RWPE1 (cell line): Measurements from ENCODE around the gene MMP20.
"Not testable (repeated sequence)": the region's sequence is repeated elsewhere in the genome, so short reads cannot be mapped to it uniquely, and the experiment has no call there.

ENCODE experiments used
- CTCF ChIA-PET: fragments of 350-600 bp; sonication (Branson Sonifier 250); formaldehyde crosslinking; extraction: SDS; loops from one replicate; lab custom pipeline; 2021; lab: Yijun Ruan, JAX
- POLR2A ChIA-PET: fragments of 400-600 bp; formaldehyde crosslinking; extraction: SDS; loops from one replicate; lab custom pipeline; 2020; ENCODE audit warnings: antibody characterized with exemption; ENCODE audit not compliant: low non-redundant PET; lab: Yijun Ruan, JAX
- DNase-seq: peaks from one replicate; pipeline ENCODE4 v3.0.0; 2012; ENCODE audit warnings: low spot score
- H3K27ac ChIP-seq: fragments of 450-650 bp; 2 replicates; pipeline ENCODE4 v1.5.1; 2017
- CTCF ChIP-seq: fragments of 450-650 bp; conservative IDR thresholded peaks from 2 replicates; pipeline ENCODE4 v1.5.1; 2017; ENCODE audit warnings: low read depth, mild to moderate bottlenecking

Gene MMP20

GRCh38 chr11:102640946-102641345, 15.8 kb upstream of the MMP20 start:
- TF ChIP-seq CTCF: no peak
- no peak for DNase-seq
- POLR2A ChIA-PET: no interaction called here
- H3K27ac ChIP-seq: no peak overlapping the region
- CTCF ChIA-PET: no interaction called here

GRCh38 chr11:102639656-102640055, 14.5 kb upstream of the MMP20 start:
- no peak for TF ChIP-seq CTCF
- ChIA-PET CTCF (interaction anchor here (0.7 kb wide), 1 partner anchor 263 kb away, joined by 3 read pairs; no protein-coding TSS in a partner anchor), POLR2A (no interaction called here)
- no peak overlapping the region for H3K27ac ChIP-seq
- no peak for DNase-seq

GRCh38 chr11:102637731-102638130, 12.6 kb upstream of the MMP20 start:
- CTCF ChIA-PET: no interaction called here
- no peak for TF ChIP-seq CTCF
- no peak overlapping the region for H3K27ac ChIP-seq
- POLR2A ChIA-PET: no interaction called here
- DNase-seq: peak; percentile 35

- no peak for DNase-seq
- no peak overlapping the region for H3K27ac ChIP-seq
- POLR2A ChIA-PET: no interaction called here
- CTCF ChIA-PET: no interaction called here
- no peak for TF ChIP-seq CTCF
Measured at GRCh38 chr11:102633385-102634026, 8.4 kb upstream of the MMP20 start.

- no peak overlapping the region for H3K27ac ChIP-seq
- CTCF ChIA-PET: interaction anchor here (0.6 kb wide), 1 partner anchor 15 kb away, joined by 3 read pairs; no protein-coding TSS in a partner anchor
- DNase-seq: no peak
- TF ChIP-seq CTCF: no peak
- POLR2A ChIA-PET: no interaction called here
Measured at GRCh38 chr11:102632026-102632425, 6.9 kb upstream of the MMP20 start.

- no peak for DNase-seq
- no peak for TF ChIP-seq CTCF
- ChIA-PET POLR2A (no interaction called here), CTCF (no interaction called here)
- no peak overlapping the region for H3K27ac ChIP-seq
Measured at GRCh38 chr11:102630598-102631448, 5.7 kb upstream of the MMP20 start.

GRCh38 chr11:102629908-102630307, 4.8 kb upstream of the MMP20 start:
- DNase-seq, POLR2A ChIA-PET, CTCF ChIA-PET, H3K27ac ChIP-seq: not testable (repeated sequence)
